Osteocyte (in vitro differentiated cells): ENCODE results near the gene MYL12A. TPM values are rescaled to one million over a fixed set of nuclear protein-coding genes. Genes with fewer than 3 reads are reported as not detected.

ENCODE experiments used
- DNase-seq: peaks from one replicate; pipeline ENCODE4 v3.0.0; 2021; ENCODE audit warnings: mixed read lengths; ENCODE audit not compliant: unreplicated experiment; ENCODE audit errors: extremely low spot score
- H3K27ac Mint-ChIP-seq: one replicate; pipeline ENCODE4 v1.8.0; 2021; ENCODE audit warnings: mild to moderate bottlenecking, mixed read lengths; ENCODE audit not compliant: unreplicated experiment
- H3K27me3 Mint-ChIP-seq: one replicate; pipeline ENCODE4 v1.8.0; 2021; ENCODE audit warnings: mixed read lengths; ENCODE audit not compliant: unreplicated experiment
- H3K36me3 Mint-ChIP-seq: one replicate; pipeline ENCODE4 v1.8.0; 2021; ENCODE audit warnings: mixed read lengths; ENCODE audit not compliant: unreplicated experiment
- H3K4me1 Mint-ChIP-seq: one replicate; pipeline ENCODE4 v1.8.0; 2021; ENCODE audit warnings: mixed read lengths; ENCODE audit not compliant: unreplicated experiment
- H3K4me3 Mint-ChIP-seq: one replicate; pipeline ENCODE4 v1.8.0; 2021; ENCODE audit warnings: mild to moderate bottlenecking, moderate library complexity, mixed read lengths; ENCODE audit not compliant: unreplicated experiment
- H3K9me3 Mint-ChIP-seq: one replicate; pipeline ENCODE4 v1.8.0; 2021; ENCODE audit warnings: mixed read lengths; ENCODE audit not compliant: unreplicated experiment
- CTCF ChIP-seq: fragments of 200-600 bp; sonication (generic); IDR thresholded peaks from 2 replicates; pipeline ENCODE4 v1.5.0; 2021; ENCODE audit warnings: antibody characterized with exemption, mild to moderate bottlenecking, moderate library complexity
- total RNA-seq: library from RNA; stranded (reverse); gene quantifications from 2 replicates; pipeline ENCODE4 v1.2.1, GENCODE V29; 2021

Gene MYL12A
- total RNA-seq, 1 donor from 2014 or later, result 500 TPM

GRCh38 chr18:3297025-3297984 is 49.7 kb downstream of the MYL12A start:
- H3K4me1 Mint-ChIP-seq, result peaks cover 2% of the 10 kb centered on the region
- H3K36me3 Mint-ChIP-seq, result peaks cover 3% of the 10 kb centered on the region
- H3K4me3 Mint-ChIP-seq, result peak overlapping the region; percentile 88
- DNase-seq, result peak; percentile 91
- H3K27me3 Mint-ChIP-seq, result peaks cover 22% of the 10 kb centered on the region
- TF ChIP-seq CTCF, result peak; percentile 68
- peak overlapping the region; percentile 72 for H3K27ac Mint-ChIP-seq
- H3K9me3 Mint-ChIP-seq, result peaks cover 19% of the 10 kb centered on the region

- no peak for DNase-seq
Measured at GRCh38 chr18:3304832-3305231, 57.2 kb downstream of the MYL12A start.

GRCh38 chr18:3305354-3305762 is 57.8 kb downstream of the MYL12A start:
- TF ChIP-seq CTCF, result no peak
- Mint-ChIP-seq H3K27me3 (peaks cover 11% of the 10 kb centered on the region), H3K4me1 (peaks cover 6% of the 10 kb centered on the region), H3K36me3 (no peaks in the 10 kb centered on the region), H3K27ac (no peak overlapping the region), H3K9me3 (no peaks in the 10 kb centered on the region), H3K4me3 (no peak overlapping the region)
- DNase-seq, result no peak

More at GRCh38 chr18:3304832-3305231, 57.2 kb downstream of the MYL12A start:
- Mint-ChIP-seq H3K4me1 (peaks cover 6% of the 10 kb centered on the region), H3K27ac (no peak overlapping the region), H3K9me3 (peaks cover 4% of the 10 kb centered on the region), H3K36me3 (no peaks in the 10 kb centered on the region), H3K27me3 (peaks cover 15% of the 10 kb centered on the region), H3K4me3 (no peak overlapping the region)
- TF ChIP-seq CTCF, result no peak

Other genes with a start within 250 kb of the MYL12A start
- gene LPIN2, start 234.7 kb upstream of the MYL12A start, total RNA-seq, result 34.8 and 36.9 TPM in 2 replicates
- gene MYOM1, start 27.8 kb upstream of the MYL12A start, total RNA-seq, result 0.46 and 0.63 TPM in 2 replicates
- 222 and 230 TPM in 2 replicates for gene MYL12B, start 14.3 kb downstream of the MYL12A start, total RNA-seq
- gene TGIF1, start 202.4 kb downstream of the MYL12A start, total RNA-seq, result 83.0 and 90.7 TPM in 2 replicates